SK-N-MC (cell line): ENCODE data around the gene SPRY2.

Source experiments
- EZH2 ChIP-seq: fragments of 200-600 bp; sonication (generic); IDR thresholded peaks from one replicate; pipeline ENCODE4 v1.6.1; 2017; ENCODE audit warnings: antibody characterized with exemption
- POLR2AphosphoS5 ChIP-seq: IDR thresholded peaks from 2 replicates; pipeline ENCODE4 v1.6.1; 2012; ENCODE audit warnings: mild to moderate bottlenecking, low read depth, low read length, borderline replicate concordance

DNA sequence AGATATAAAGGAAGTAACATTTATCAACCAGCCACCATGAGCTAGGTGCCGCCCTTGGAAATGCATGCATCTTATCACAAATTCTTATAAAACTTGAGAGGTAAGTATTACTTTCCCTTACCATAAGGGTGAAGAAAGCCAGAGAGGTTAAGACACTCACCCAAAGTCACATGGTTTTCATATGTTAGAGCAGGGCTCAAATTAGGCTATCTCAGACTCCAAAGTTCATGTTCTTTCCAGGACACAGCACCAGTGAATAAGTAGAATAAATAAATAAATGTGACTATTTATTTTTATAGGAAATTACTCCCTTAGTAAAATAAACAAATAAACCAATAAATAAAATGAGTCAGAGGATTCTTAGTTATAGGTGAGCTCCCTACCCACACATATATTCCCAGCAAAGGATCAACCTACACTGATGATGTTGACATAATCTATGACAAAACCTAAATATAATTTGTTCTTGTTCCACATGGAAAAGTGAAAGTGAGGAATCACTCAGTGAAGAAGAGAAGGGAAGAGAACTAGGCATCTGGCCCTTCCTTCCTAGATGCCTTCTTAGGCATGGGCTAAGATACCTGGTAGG, 27.2 kb downstream of the SPRY2 start:
- TF ChIP-seq EZH2 (no peak), POLR2AphosphoS5 (no peak)
